Measurements from ENCODE around the gene ADORA2A. TPM values are rescaled to one million over a fixed set of nuclear protein-coding genes. Genes with fewer than 3 reads are reported as not detected.

ADORA2A gene
- total and polyA plus RNA-seq, 2 of the 8 experiments (the other 6 are each of a cell fraction or from before 2014, with no cell fraction given), result 7.1 to 20.3 TPM

- H3K79me1 ChIP-seq (ENCODE audit: low read depth, low read length), result no peaks in the 10 kb centered on the region
- DNase-seq (ENCODE audit: low read depth in 1 of 2, low spot score in 2 of 2), result no peak
- no peaks in the 10 kb centered on the region for H3K27me3 ChIP-seq (replicated peaks in 1 of 4; ENCODE audit: control insufficient read depth in 3 of 4, extremely low read depth in 1 of 4, insufficient read depth in 3 of 4, low read length in 3 of 4)
- no peak overlapping the region for H3K27ac ChIP-seq (ENCODE audit: low read depth, low read length)
- no peak overlapping the region for H2AFZ ChIP-seq (ENCODE audit: low read length)
- H4K8ac ChIP-seq (ENCODE audit: extremely low read depth, insufficient read depth, low read length), result no peak overlapping the region
- ChIA-PET CTCF (ENCODE audit: partially characterized antibody) (interaction anchor here (1.1 to 8.3 kb wide), 3 partner anchors 9 to 111 kb away, joined by 4 to 83 read pairs (median 4); no protein-coding TSS in a partner anchor), POLR2A (ENCODE audit: partially characterized antibody) (no interaction called here)
- no peak overlapping the region for H3K4ac ChIP-seq (replicated peaks; ENCODE audit: insufficient read length, low read depth, low read length)
- 93% methylated on average over 9 of the region's 9 CpGs; no CpG with 5 or more reads in 1 of the 2 experiments for WGBS, 2 experiments (ENCODE audit: extremely low coverage in 1 of 2, insufficient coverage in 1 of 2, insufficient read length in 1 of 2, insufficient replicate concordance in 2 of 2, low coverage in 1 of 2, low lambda C conversion rate in 2 of 2, missing lambda C conversion rate in 1 of 2)
- H3K4me1 ChIP-seq (replicated peaks in 1 of 4; ENCODE audit: control insufficient read depth in 3 of 4, insufficient read depth in 4 of 4, low read length in 3 of 4), result peaks cover 0 to 2% (median 0%) of the 10 kb centered on the region in 4 experiments; a peak in 3 of 7 replicates
- FAIRE-seq, result no peak
- H4K91ac ChIP-seq (replicated peaks; ENCODE audit: insufficient read length, low read length), result no peak overlapping the region
- H3K79me2 ChIP-seq (ENCODE audit: control insufficient read depth in 1 of 2, insufficient read depth in 2 of 2, low read length in 2 of 2), result no peaks in the 10 kb centered on the region
- H3K14ac ChIP-seq (ENCODE audit: insufficient read length), result no peak overlapping the region
- H3K4me2 ChIP-seq (ENCODE audit: insufficient read depth in 1 of 2, low read depth in 2 of 2, low read length in 2 of 2), result no peak overlapping the region
- H3K56ac ChIP-seq (replicated peaks; ENCODE audit: insufficient read length, low read depth, low read length), result no peak overlapping the region
- H2BK12ac ChIP-seq (ENCODE audit: low read depth, low read length), result no peak overlapping the region
- H2BK120ac ChIP-seq (replicated peaks; ENCODE audit: low read depth, low read length), result no peak overlapping the region
- peaks cover 0 to 1% of the 10 kb centered on the region in 2 experiments for H4K20me1 ChIP-seq (replicated peaks in 1 of 2; ENCODE audit: control insufficient read depth in 1 of 2, insufficient read depth in 2 of 2, low read length in 2 of 2)
- no peak overlapping the region for H3K23ac ChIP-seq (ENCODE audit: insufficient read length)
- H2BK15ac ChIP-seq (ENCODE audit: low read length), result no peak overlapping the region
- no peak overlapping the region for H3K9ac ChIP-seq (replicated peaks in 1 of 4; ENCODE audit: extremely low read depth in 1 of 4, low read depth in 3 of 4, low read length in 3 of 4)
- no peak overlapping the region for H2AK5ac ChIP-seq (ENCODE audit: low read depth, low read length)
- no peak overlapping the region for H3K18ac ChIP-seq (ENCODE audit: extremely low read depth, low read length)
- H4K5ac ChIP-seq (ENCODE audit: insufficient read length, low read depth, low read length), result no peak overlapping the region
- H3K9me3 ChIP-seq (ENCODE audit: insufficient read depth in 2 of 2, low read depth in 1 of 2, low read length in 1 of 2), result no peaks in the 10 kb centered on the region
- H2BK20ac ChIP-seq (ENCODE audit: low read length), result no peak overlapping the region
- no peak overlapping the region for H3K4me3 ChIP-seq (ENCODE audit: extremely low read depth in 1 of 4, insufficient read depth in 2 of 4, low read depth in 3 of 4, low read length in 4 of 4)
- H2BK5ac ChIP-seq (ENCODE audit: low read depth, low read length), result no peak overlapping the region
- H3K36me3 ChIP-seq (ENCODE audit: control insufficient read depth in 2 of 4, insufficient read depth in 4 of 4, low read length in 3 of 4), result peaks cover 6 to 19% (median 11%) of the 10 kb centered on the region in 4 experiments; a peak in 7 of 8 replicates
- H3K23me2 ChIP-seq (ENCODE audit: low read depth, low read length), result no peaks in the 10 kb centered on the region
- TF ChIP-seq NRF1 (IDR thresholded peaks at IDR 0.05; ENCODE audit: low read depth, low read length) (no peak), EGR1 (IDR thresholded peaks at IDR 0.05; ENCODE audit: borderline replicate concordance, low read depth, low read length) (no peak), YY1 (IDR thresholded peaks at IDR 0.05; ENCODE audit: low read depth, low read length) (no peak), RXRA (IDR thresholded peaks at IDR 0.05; ENCODE audit: insufficient read depth, low read depth, low read length) (no peak), KDM5A (IDR thresholded peaks at IDR 0.05; ENCODE audit: low read length) (no peak), NANOG (IDR thresholded peaks at IDR 0.05; ENCODE audit: insufficient read depth, low read depth, low read length, poor library complexity, severe bottlenecking) (no peak), POU5F1 (IDR thresholded peaks at IDR 0.05; ENCODE audit: low read depth, low read length) (no peak), GTF2F1 (IDR thresholded peaks at IDR 0.05; ENCODE audit: borderline replicate concordance, low read depth, low read length) (no peak)
Observed at GRCh38 chr22:24413271-24413670, 14.1 kb upstream of the ADORA2A start.
